Spleen (tissue), 7 donors: ENCODE measurements around the gene TTLL9.

Experiments
- CTCF ChIP-seq, 11 experiments: fragments of 200-600 bp in 7 of 11; fragments of 450-650 bp in 4 of 11; sonication (generic) in 4 of 11; IDR thresholded peaks in 8 of 11; conservative IDR thresholded peaks in 3 of 11; 1 replicate in 7 of 11; 2 replicates in 4 of 11; pipeline versions ENCODE4 v1.4.0 to v1.8.0; 2016 to 2021; ENCODE audit warnings: antibody characterized with exemption in 11 of 11, inconsistent platforms in 4 of 11, mild to moderate bottlenecking in 1 of 11
- POLR2AphosphoS5 ChIP-seq, 3 donors: sonication (generic); formaldehyde crosslinking; IDR thresholded peaks; one replicate each; pipeline ENCODE4 v1.5.1; 2017; ENCODE audit warnings: antibody characterized with exemption in 3 of 3
- donor health status: DM: no; HTN: no; CAD: no; lungs with moderate emphysema.
- donor health status: DM: no; HTN: no; CAD: no.
- donor health status: DM: no; HTN: no; CAD: no.

GRCh38 chr20:31992086-31992485 is 121.7 kb downstream of the TTLL9 start:
- no peak for TF ChIP-seq CTCF (IDR thresholded peaks at IDR 0.05 in 8 of 11, conservative IDR thresholded peaks at IDR 0.05 in 3 of 11)
- no peak for TF ChIP-seq POLR2AphosphoS5 (IDR thresholded peaks at IDR 0.05)
